ENCODE data around the gene NAV3. TPM values are rescaled to one million over a fixed set of nuclear protein-coding genes. Genes with fewer than 3 reads are reported as not detected.
A peak's percentile ranks its signal among the peaks of the same experiment; 100 is the strongest.

The NAV3 gene
- total and polyA plus RNA-seq, 2 of the 4 experiments (the other 2 are of a cell fraction), result 25.5 to 106 TPM

DNA sequence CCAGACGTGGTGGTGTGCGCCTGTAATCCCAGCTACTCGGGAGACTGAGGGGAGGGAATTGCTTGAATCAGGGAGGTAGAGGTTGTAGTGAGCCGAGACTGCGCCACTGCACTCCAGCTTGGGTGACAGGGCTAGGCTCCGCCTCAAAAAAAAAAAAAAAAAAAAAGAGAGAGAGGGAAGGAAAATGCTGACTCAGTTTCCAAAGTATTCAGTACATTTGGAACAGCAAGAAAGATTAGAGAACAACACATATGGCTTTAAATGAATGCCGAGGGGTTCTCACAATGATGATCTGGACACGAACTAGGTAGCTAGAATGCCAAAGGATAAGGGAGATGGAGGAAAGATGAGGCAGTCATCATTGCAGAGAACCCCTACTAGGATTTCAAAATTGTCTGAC is 97.4 kb downstream of the NAV3 start:
- in situ Hi-C loops (cut with MboI; ENCODE audit: low sequenced_read_pairs) (loop anchor here (5.0 to 25.0 kb wide), 2 partner anchors 206 to 866 kb away; partner anchors contain the start of gene E2F7), dilution Hi-C loops (cut with HindIII; ENCODE audit: low sequenced_read_pairs, unreplicated experiment) (no loop called here), intact Hi-C loops (cut with micrococcal nuclease) (no loop called here)
- H2AK9ac ChIP-seq (replicated peaks; ENCODE audit: low read depth, low read length, poor library complexity), result no peak overlapping the region
- H2BK20ac ChIP-seq (ENCODE audit: low read depth, low read length), result no peak overlapping the region; the same call in 1 of the 2 replicates
- no peak overlapping the region for H3K4ac ChIP-seq (ENCODE audit: low read depth, low read length)
- ChIA-PET POLR2A (ENCODE audit: unreplicated experiment) (interaction anchor here (0.6 kb wide), 1 partner anchor 131 kb away, joined by 4 read pairs; no protein-coding TSS in a partner anchor), CTCF (interaction anchor here (1.2 to 1.4 kb wide), 2 partner anchors 9 to 306 kb away, joined by 4 to 6 read pairs; no protein-coding TSS in a partner anchor)
- H3K9me1 ChIP-seq (ENCODE audit: insufficient read depth, low read length), result no peaks in the 10 kb centered on the region
- no peak overlapping the region for H3K18ac ChIP-seq (ENCODE audit: low read depth, low read length)
- no peak overlapping the region for H4K91ac ChIP-seq (ENCODE audit: insufficient read depth, low read depth, low read length)
- no peak overlapping the region for H3K27ac ChIP-seq (ENCODE audit: insufficient read depth, low read length)
- H4K20me1 ChIP-seq (ENCODE audit: insufficient read depth, low read length), result no peaks in the 10 kb centered on the region
- H3K9me3 ChIP-seq (ENCODE audit: control insufficient read depth, insufficient read depth, low read length), result no peaks in the 10 kb centered on the region
- no peak for ATAC-seq (ENCODE audit: low read depth)
- no peak overlapping the region for H3K4me2 ChIP-seq (ENCODE audit: low read depth, low read length)
- no peak overlapping the region for H3K56ac ChIP-seq (ENCODE audit: extremely low read depth, insufficient read depth, low read length)
- no peak overlapping the region for H2BK15ac ChIP-seq (ENCODE audit: low read depth, low read length)
- no peak overlapping the region for H3K23ac ChIP-seq (ENCODE audit: low read depth, low read length)
- WGBS, 2 experiments (ENCODE audit: extremely low coverage in 2 of 2, insufficient read length in 1 of 2), result no CpG with 5 or more reads among the region's 8 CpGs
- H4K5ac ChIP-seq (ENCODE audit: low read depth, low read length), result no peak overlapping the region
- no peak overlapping the region for H4K8ac ChIP-seq (ENCODE audit: low read depth in 2 of 2, low read length in 2 of 2)
- no peak overlapping the region for H2BK5ac ChIP-seq (ENCODE audit: low read depth, low read length, poor library complexity, severe bottlenecking)
- H3K79me1 ChIP-seq (ENCODE audit: low read depth in 1 of 2, low read length in 2 of 2), result no peaks in the 10 kb centered on the region
- no peak for DNase-seq
- H3K4me3 ChIP-seq (ENCODE audit: insufficient read depth, low read depth, low read length), result no peak overlapping the region
- H3K14ac ChIP-seq (replicated peaks; ENCODE audit: low read depth, low read length), result no peak overlapping the region
- no peaks in the 10 kb centered on the region; the same call in 1 of the 2 replicates for H3K27me3 ChIP-seq (ENCODE audit: control insufficient read depth, insufficient read depth, low read length)
- no TSS peak for BruUV-seq (replicated peaks)
- H2AFZ ChIP-seq (replicated peaks; ENCODE audit: low read length, poor library complexity), result no peak overlapping the region
- H2BK120ac ChIP-seq (ENCODE audit: low read depth, low read length), result no peak overlapping the region
- no peak overlapping the region for H2AK5ac ChIP-seq (ENCODE audit: low read depth, low read length)
- no peaks in the 10 kb centered on the region for H3K4me1 ChIP-seq (ENCODE audit: control insufficient read depth, insufficient read depth, low read length)
- H3K36me3 ChIP-seq (ENCODE audit: control insufficient read depth, insufficient read depth, low read length), result no peaks in the 10 kb centered on the region
- no peak overlapping the region for H3K9ac ChIP-seq (ENCODE audit: low read depth, low read length)
- TF ChIP-seq SMC3 (IDR thresholded peaks at IDR 0.05; ENCODE audit: low read depth, low read length), result no peak
- no peak for TF ChIP-seq RFX5 (IDR thresholded peaks at IDR 0.05; ENCODE audit: low read depth, low read length)
- TF ChIP-seq MAFK (IDR thresholded peaks at IDR 0.05; ENCODE audit: low read depth, low read length), result peak; percentile 84

Data from IMR-90 (cell line).